NCI-H446 (cell line): ENCODE results near the gene PPP1R11.
"Not testable (repeated sequence)": the region's sequence is repeated elsewhere in the genome, so short reads cannot be mapped to it uniquely, and the experiment has no call there.

Experiments
- DNase-seq, 2 experiments: peaks; one replicate each; lab custom pipeline; 2025; lab: John Stamatoyannopoulos, UW

The PPP1R11 gene

DNA sequence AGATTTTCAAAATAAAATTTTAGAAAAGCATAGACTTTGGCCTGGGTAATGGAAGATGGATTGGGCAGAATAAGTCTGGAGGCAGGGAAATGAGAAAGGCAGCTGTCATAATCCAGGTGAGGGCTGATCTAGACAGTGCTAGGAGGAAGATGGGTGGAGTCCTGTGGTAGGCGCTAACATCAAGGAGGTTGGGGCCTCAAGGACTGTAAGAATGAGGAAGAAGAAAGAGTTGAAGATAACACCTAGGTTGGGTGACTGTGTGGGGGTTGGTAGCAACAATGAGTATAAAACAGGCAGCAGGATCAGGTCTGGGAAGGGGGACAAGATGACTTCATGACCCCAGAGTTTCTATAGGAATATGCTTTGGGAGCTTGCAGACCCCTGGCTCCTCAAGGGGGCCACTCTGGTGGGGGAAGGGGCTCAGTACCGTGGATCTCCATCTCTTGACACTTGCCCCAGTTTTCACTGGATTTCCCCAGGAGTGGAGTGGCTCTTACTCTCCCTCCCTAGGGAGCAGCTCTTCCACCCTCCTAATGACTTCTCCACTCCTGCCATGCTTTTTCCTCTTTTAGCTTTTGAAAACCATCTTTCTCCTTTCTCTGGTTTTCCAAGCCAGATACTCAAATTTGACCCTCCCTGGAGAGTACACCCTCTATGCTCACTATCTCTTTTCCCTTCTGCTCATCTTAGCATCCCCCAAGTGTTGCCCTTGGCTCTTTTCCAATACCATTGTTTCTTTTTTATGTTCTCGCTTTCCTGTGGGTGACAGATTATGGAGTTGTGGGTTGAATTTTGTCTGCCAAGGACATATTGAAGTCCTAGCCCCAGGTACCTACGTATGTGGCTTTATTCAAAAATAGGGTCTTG lies 31.1 kb downstream of the PPP1R11 start:
- DNase-seq: no peak

DNA sequence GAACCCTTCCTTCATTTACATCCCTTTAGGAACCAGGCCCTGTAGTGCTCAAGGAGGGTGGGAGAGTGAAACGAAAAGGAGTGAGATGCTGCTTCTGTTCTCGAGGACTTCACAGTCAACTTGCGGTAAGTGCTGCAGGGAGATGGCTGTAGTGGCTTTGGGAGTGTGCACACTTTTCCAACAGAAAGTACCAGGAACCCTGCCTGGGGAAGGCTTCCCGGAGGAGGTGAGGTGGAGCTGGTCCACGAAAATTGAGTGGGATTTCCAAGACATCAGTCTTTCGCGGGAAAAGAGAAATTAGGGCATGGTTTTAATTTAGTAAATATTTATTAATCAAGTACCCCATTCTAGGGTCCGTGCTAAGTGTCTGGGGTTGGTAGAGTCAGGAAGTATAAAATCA lies 33.2 kb downstream of the PPP1R11 start:
- no peak for DNase-seq

DNA sequence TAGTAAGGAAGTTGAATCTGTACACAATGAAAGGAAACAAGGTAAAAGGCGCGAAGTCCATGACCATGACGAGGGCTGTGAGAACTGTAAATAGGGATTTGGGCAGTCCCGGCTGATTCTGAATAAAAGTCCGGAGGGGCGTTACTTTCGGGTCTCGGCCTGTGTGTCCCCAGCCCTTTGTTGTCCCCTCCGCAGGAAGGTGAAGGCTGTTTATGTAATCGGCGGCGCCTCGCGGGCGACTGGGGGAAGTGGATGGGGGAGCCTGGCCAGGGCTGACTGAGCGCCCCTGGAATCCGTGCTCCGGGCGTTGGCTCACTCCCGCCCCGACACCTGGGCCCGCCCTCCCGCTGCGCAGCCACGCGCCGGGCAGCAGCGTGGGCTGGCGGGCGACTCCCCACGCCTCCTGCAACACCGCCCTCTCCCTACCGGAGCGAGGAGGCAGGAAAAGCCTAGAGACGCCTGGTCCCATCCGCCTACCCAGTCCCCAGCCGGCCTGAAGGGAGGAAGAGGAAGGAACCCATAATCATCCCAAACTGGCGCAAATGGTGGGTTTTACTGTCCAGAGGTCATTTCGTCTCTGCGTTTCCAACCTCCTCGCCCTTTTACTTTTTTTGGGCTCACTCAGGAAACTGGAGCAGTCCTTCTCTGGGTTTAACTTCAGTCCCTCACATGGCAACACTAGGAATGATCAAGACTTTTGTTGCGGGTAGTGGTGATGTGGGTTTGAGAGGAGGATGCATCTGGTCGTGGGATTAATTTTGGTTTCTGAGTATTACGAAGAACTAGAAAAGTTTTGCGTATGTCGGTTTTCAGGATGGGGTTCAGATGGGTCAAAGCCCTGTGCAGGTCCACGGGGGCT lies 33.8 kb downstream of the PPP1R11 start:
- no peak for DNase-seq

DNA sequence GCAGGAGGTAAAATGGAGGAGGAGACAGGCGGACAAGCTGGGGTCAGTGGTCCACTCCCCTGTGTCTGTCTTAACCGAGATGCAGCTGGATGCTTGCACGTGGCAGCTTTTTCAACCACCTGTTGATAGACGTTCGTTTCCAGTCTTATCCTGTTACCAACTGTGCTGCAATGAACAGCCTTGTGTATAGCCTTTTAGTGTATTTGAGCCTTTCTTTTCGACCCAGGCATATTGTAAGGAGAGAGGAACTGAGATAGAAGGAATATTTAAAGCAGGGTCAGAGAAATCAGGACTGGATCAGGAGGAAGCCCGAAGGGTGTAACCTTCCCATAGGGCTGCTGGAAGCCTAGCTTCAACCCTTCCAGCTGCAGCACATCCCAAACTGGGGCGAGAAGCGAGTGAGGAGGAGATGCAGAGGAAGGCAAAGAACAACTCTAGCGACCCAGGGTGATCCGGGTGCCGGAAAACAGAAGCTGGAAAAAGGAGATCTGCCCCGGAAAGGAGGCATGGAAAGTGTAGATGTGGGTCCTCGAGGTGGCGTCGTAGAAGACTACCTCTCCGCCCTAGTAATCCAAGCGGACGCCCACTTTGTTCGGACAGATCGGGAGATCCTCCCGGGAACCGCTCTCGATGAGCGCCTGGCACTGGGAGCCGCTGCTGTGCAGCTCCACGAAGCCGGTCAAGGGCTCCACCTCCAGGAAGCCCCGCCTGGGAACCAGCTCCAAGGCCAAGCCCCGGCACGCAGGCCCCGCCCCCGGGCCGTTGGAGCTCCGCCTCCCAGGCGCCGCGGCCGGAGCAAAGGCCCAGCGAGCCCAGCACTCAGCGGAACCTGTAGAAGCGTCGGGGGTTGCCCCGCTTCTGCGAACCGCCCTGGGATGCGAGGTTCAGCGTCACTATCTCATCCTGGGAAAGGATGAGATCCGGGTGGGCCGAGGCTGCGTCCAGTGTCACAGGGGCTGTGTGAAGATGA lies 34.7 kb downstream of the PPP1R11 start:
- peak in 1 of 2 experiments; percentile 74 for DNase-seq

DNA sequence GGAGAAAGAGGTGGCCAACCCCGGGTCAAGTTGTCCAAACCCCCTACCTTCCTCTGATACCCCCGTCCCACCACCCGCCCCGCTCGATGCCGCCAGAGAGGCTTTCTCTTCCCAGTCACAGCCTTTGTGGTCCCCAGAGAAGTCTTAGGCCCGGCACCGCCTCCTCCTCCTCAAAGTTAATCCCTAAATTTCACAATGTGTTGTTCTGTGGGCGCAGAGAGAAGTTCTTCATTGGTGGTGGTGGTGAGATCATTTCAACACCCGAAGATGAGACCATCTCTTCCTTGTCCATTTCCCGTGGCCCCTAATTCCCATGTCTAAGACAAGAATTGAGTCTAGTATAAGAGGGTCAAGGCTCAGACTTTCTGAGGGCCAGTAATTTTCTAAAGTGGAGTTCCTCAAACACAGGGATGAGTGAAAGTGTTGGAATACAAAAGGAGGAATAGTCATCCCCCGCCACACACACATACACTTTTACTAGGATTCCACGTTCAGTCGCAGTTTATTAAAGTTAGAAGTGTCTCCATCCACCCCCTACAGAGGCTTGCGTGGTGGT lies 35.5 kb downstream of the PPP1R11 start:
- DNase-seq: no peak

DNA sequence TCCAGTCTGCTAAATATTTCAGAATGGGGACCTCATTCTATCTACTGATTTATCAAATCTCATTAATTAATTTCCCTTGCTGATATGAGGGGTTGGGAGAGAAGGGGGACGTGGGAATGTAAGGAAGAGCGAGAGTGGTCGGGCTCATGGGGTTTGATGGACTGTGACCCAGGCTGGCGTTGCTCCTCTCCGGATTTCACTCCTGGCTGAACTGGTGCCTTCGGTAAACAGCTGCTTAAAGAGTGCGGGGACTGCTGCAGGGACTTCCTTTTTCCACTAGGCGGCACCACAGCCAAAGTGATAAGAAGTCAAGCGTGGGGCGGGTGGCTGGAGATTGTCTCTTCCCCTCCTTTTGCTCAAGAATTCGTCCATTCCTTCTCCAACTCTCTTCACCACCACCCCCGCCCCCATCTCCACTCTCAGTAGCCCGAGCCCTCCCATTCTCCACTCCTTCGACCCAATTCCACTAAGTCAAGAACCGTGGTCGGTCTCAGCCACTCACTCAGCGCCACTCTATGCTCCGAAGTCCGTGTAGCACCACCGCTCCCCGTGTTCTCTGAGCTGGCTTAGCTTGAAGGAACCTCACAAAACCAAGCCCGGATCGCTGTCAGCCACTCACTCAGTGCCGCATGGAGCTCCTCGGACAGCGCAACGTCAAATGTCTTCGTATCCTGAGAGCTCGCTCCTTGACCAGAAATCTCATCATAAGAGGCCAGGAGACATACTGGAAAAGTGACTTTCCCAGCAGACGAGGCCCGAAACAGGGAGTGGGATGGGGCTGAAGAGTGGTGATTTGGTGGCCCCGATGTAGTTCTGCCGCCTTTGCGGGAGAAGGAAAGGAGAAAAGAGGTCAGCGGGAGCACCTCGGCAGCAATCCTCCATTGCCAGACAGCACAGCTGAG lies 36.2 kb downstream of the PPP1R11 start:
- peak; percentile 78 to 86 for DNase-seq

DNA sequence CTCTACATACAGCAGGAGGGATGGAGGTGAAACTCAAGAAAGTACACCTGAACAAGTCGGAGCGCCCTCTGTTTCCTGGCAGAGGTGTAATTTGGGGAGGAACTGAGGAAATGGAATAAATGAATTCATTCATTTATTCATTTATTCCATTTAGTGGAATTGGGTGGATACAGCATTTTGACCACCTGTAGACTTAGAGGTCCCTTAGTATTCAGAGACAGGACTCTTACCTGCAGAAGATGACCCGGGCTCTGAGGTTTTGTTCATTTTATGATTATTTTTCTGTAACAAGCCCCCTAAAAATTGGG lies 36.8 kb downstream of the PPP1R11 start:
- DNase-seq: no peak

DNA sequence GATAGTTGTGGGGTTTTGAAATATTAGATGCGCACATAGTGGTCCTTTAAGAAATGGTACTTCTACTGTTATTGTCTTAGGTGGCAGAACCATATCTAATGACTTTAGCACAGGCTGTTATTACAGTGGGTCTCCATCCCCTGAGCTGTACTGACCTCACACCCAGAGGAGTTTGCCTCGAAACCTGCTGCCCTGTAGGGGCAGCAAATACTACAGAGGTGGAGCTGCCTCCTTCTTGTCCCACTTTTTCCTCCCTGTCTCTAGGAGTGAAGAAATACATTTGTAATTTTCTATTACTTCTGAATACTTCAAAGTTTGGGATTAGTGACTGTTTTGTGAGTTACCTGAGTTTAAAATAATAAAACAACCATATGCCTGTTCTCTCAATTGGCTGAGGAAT lies 37.7 kb downstream of the PPP1R11 start:
- no peak for DNase-seq

DNA sequence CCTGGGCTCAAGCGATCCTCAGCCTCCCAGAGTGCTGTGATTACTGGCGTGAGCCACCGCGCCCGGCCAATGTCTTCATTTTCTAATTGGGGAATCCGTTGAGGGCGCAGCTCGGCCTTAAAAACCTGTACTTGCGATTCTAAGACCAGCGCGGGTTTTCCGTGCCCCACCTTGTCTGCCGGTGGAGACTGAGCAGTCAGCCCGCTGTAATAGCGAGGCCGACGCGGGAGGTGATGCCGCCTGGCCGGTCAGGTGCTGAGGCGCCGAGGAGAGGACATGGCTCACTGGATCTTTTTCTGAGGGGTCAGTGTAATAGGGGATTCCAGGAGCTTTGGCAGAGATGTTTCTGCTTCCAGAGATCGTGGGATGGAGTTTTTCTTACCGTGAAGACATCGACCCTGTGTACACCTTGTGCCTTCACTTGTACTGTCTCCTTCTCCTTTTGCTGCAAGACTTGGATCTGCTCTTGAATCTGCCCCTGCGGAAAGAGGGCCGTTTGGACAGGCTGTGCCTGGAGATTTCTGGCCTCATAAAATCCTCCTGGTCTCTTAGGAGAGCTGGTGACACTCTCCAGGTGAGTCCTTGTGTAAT lies 44.4 kb downstream of the PPP1R11 start:
- no peak for DNase-seq

DNA sequence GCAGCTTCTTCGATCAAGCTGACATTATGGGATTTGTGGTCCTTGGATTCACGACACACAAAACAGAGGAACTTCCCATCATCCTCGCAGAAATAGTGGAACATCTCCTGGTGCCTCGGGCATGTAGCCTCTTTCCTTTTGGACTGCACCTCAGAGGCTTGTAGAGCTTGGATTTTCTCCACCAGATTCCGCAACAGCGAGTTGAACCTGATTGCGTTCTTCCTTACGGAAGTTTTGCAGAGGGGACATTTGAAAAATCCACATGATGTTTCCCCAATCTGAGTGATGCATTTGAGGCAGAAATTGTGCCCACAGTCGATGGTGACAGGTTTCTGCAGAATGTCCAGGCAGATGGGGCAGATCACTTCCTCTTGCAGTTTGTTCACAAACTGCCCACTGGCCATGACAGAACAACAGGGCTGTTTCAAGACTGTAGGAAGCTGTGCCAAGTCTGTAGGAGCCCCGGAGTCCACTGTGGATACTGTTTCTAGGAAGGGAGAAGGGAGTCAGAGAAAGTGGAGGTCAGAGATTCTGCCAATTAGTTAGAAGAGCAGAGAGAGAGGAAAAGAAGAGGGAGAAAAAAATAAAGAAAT lies 45.5 kb downstream of the PPP1R11 start:
- DNase-seq: no peak

DNA sequence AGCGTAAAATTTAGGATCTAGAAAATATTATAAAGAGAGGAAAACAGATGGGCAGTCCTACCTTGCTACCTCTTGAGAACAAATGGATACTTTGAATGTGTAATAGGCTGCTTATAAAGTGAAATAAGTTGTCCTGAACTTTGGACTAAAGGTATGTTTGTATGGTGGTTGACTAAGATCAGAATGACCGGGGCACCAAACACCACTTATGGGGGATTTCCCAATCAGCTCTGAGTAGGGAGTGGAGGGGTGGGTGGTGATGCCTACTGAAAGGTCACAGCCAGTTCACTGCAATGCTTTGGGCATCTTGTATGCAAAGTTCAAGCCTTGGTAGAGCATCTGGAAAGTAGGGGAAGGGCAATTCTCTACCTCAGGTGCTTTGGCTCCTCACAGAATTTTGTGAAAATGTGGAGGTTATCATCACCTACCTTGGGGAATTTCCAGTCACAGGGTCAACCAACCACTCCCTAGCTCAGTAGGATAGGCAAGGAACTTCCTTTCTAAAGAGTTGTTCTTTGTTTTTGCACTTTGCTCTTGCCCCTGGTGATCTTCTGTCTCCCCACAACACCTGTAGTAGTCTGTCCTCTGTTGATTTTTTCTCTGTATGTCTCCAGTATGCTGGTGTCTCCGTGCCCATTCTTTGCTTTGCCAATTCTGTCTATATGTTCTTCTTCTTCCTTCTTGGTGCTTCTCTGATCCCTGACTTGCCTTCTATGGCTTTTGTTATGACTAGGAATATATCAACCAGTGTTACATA lies 46.2 kb downstream of the PPP1R11 start, which contains the start of gene TRIM31:
TRIM31 (minus strand) TSS at position 88 of the 757 bp plus-strand sequence. CDS start 285 bp downstream, outside the sequence.
- no peak for DNase-seq

DNA sequence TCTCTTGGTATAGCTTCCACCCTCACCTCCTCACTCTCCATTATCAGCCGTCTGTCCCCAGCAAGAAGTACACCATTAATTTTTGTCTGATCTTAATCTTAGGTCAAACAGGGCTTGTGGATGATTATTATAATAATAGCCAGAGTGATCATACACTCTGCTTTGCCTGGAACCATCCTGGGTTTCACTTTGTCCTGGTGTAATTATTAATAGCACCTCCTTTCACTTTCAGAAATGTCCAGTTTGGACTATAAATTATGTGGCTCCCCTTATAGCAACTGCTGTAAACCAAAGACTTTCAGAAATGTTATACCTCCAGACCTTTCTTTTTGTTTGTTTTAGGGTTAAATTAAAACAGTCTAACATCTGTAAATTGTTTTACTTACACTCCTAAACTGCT lies 46.8 kb downstream of the PPP1R11 start:
- DNase-seq: no peak

DNA sequence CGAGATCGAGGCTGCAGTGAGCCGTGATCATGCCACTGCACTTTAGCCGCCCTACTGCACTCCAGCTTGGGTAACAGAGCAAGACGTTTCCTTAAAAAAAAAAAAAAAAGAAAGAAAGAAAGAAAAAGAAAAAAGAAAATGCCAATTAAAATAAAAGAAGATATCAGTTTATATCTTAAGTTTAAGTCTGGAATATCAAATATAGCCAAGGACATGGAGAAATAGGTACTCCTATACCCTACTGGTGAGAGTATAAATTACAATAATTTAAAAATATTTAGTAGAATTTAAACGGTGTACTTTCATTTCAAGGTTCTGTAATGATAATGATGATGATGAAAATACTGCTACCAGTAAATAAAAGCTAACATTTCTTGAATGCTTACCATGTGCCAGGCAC lies 49.7 kb downstream of the PPP1R11 start:
- no peak for DNase-seq

DNA sequence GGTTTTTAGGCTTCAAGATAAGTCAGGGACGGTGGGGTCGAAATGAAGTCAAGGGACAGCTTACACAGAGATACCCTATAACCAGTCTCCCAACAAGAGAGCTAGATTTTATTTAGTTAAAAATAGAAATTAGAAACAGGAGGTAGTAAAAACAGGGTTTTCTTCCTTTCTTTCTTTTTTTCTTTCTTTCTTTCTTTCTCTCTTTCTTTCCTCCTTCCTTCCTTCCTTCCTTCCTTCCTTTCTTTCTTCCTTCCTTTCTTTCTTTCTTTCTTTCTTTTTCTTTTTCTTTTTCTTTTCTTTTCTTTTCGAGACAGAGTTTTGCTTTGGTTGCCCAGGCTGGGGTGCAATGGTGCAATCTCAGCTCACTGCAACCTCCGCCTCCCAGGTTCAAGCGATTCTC lies 51.7 kb downstream of the PPP1R11 start:
- not testable (repeated sequence) for DNase-seq
